ENCODE results near the gene SIRPB1. TPM values are rescaled to one million over a fixed set of nuclear protein-coding genes. Genes with fewer than 3 reads are reported as not detected.

Gene SIRPB1
- total and polyA plus RNA-seq, 10 of the 15 experiments (the other 5 are each of a cell fraction or from before 2014, with no cell fraction given) = 3.4 to 33.8 (median 14.1) TPM

DNA sequence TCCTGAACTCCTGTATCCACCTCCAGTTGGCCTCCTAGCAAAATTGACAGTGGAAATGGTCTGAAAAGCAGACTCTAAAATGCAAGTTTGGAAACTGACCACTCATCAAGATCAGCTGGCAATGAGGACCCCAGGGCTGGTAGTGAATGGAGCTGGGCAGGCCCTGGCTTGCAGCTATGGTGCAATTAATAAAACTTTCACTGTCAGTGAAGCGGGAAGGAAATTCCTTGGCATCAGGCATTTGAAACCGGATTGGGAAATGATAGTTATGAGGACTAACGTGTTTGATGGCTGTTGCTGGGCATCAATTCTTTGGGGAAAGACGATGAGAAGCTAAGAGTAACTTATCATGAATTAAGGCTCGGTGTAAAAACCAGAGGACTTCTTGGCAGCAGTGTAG is 19.1 kb downstream of the SIRPB1 start:
- no peak overlapping the region for H3K27ac ChIP-seq (ENCODE audit: control insufficient read depth, insufficient read depth)
- intact Hi-C loops (cut with micrococcal nuclease; ENCODE audit: unreplicated experiment) (no loop called here), in situ Hi-C loops (cut with MboI) (no loop called here)
- FAIRE-seq = no peak
- no peaks in the 10 kb centered on the region for H3K36me3 ChIP-seq (ENCODE audit: control insufficient read depth in 2 of 2, insufficient read depth in 2 of 2, low read length in 1 of 2)
- CTCF ChIA-PET = no interaction called here
- no peak overlapping the region for H2AFZ ChIP-seq (ENCODE audit: control insufficient read depth, low read depth, low read length)
- H3K27me3 ChIP-seq (replicated peaks in 1 of 2; ENCODE audit: control insufficient read depth in 2 of 2, insufficient read depth in 2 of 2, low read length in 1 of 2) = no peaks in the 10 kb centered on the region
- H3K4me3 ChIP-seq = no peak overlapping the region
- RAD21 ChIA-PET (ENCODE audit: unreplicated experiment) = no interaction called here
- no peaks in the 10 kb centered on the region for H3K4me1 ChIP-seq (ENCODE audit: control insufficient read depth, insufficient read depth, low read length)
- H3K9ac ChIP-seq (ENCODE audit: control insufficient read depth, insufficient read depth, low read length) = no peak overlapping the region
- POLR2A ChIA-PET = no interaction called here
- SMC1A ChIA-PET (ENCODE audit: uncharacterized antibody, unreplicated experiment) = no interaction called here
- TF ChIP-seq CHD1 (IDR thresholded peaks at IDR 0.05; ENCODE audit: low read depth, low read length) (no peak), TBL1XR1 (IDR thresholded peaks at IDR 0.05; ENCODE audit: low read depth, low read length) (no peak), CHD2 (IDR thresholded peaks at IDR 0.05; ENCODE audit: borderline replicate concordance, low read depth, low read length) (no peak), PRDM15 (CRISPR knock-in tag; IDR thresholded peaks at IDR 0.05) (no peak), TAF1 (IDR thresholded peaks at IDR 0.05; ENCODE audit: borderline replicate concordance, low read depth, low read length) (no peak), HCFC1 (IDR thresholded peaks at IDR 0.05; ENCODE audit: low read length) (no peak), NR2C2 (IDR thresholded peaks at IDR 0.05; ENCODE audit: borderline replicate concordance, control insufficient read depth, insufficient read length, low read depth) (no peak), TARDBP (IDR thresholded peaks at IDR 0.05; ENCODE audit: borderline replicate concordance) (no peak), RAD21 (IDR thresholded peaks at IDR 0.05; ENCODE audit: insufficient read depth, low read depth, low read length) (no peak), RAD51 (IDR thresholded peaks at IDR 0.05) (no peak), YY1 (IDR thresholded peaks at IDR 0.05; ENCODE audit: low read depth, low read length) (no peak), IKZF1 (conservative IDR thresholded peaks at IDR 0.05) (no peak), ZNF384 (IDR thresholded peaks at IDR 0.05; ENCODE audit: borderline replicate concordance, low read depth, low read length) (no peak), FOS (IDR thresholded peaks at IDR 0.05; ENCODE audit: borderline replicate concordance, extremely low read depth, insufficient read length) (no peak), WRNIP1 (IDR thresholded peaks at IDR 0.05; ENCODE audit: borderline replicate concordance, low read depth, low read length) (no peak), NFXL1 (IDR thresholded peaks at IDR 0.05; ENCODE audit: borderline replicate concordance) (no peak), ZNF217 (IDR thresholded peaks at IDR 0.05) (no peak), EP300 (IDR thresholded peaks at IDR 0.05; ENCODE audit: borderline replicate concordance in 1 of 2, control insufficient read depth in 1 of 2, low read depth in 2 of 2, low read length in 2 of 2) (no peak), HSF1 (IDR thresholded peaks at IDR 0.05; ENCODE audit: low read depth, low read length) (no peak), E2F4 (IDR thresholded peaks at IDR 0.05; ENCODE audit: low read depth, low read length) (no peak)
- H3K9me3 ChIP-seq (replicated peaks; ENCODE audit: control insufficient read depth, insufficient read depth, low read length) = no peaks in the 10 kb centered on the region
- no peak overlapping the region for H3K4me2 ChIP-seq (ENCODE audit: control insufficient read depth, insufficient read depth)
- no peak for DNase-seq (ENCODE audit: low read depth, low spot score)
- WGBS (ENCODE audit: insufficient coverage, insufficient replicate concordance, low lambda C conversion rate, missing lambda C conversion rate) = 0% methylated on average over 5 of the region's 5 CpGs
- H4K20me1 ChIP-seq (ENCODE audit: control insufficient read depth, insufficient read depth) = no peaks in the 10 kb centered on the region
- no TSS peak for BruUV-seq (replicated peaks)
- H3K79me2 ChIP-seq (ENCODE audit: control insufficient read depth, insufficient read depth, low read length) = no peaks in the 10 kb centered on the region
- ATAC-seq = no peak
